KOPT-K1 (cell line): ENCODE data around the gene TRIM67.

Source experiments
- H3K27ac ChIP-seq: fragments of 200-600 bp; sonication (generic); 2 replicates; pipeline ENCODE4 v1.5.1; 2016; ENCODE audit warnings: antibody characterized with exemption, mild to moderate bottlenecking, low read depth, low read length; ENCODE audit not compliant: poor library complexity, severe bottlenecking
- H3K36me3 ChIP-seq: fragments of 200-600 bp; sonication (generic); 2 replicates; pipeline ENCODE4 v1.5.1; 2017; ENCODE audit warnings: antibody characterized with exemption, mild to moderate bottlenecking, low read length, moderate library complexity; ENCODE audit not compliant: insufficient read depth
- H3K9me3 ChIP-seq: fragments of 200-600 bp; sonication (generic); 2 replicates; pipeline ENCODE4 v1.5.1; 2017; ENCODE audit warnings: antibody characterized with exemption, low read length, mild to moderate bottlenecking; ENCODE audit not compliant: insufficient read depth, poor library complexity, severe bottlenecking

Gene TRIM67

DNA sequence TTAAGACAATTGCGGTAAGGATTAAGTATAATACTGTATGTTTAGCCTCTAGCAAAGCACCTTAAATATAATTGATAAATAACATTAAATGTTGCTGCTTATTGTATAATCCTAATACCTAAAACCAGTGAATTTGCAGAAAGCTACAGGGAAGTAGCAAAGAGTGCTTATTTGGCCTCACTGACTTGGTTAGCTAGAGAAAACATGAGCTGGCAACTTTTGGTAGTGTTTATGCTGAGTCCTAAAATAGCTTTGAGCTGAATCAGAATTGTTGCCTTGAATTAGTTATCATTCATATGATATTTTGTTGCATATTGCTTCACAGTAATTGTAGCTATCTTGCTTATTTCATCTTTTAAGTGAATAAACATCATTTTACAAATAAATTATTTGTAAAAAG lies 3.5 kb downstream of the TRIM67 start:
- no peak overlapping the region for H3K27ac ChIP-seq
- H3K9me3 ChIP-seq, result no peaks in the 10 kb centered on the region
- H3K36me3 ChIP-seq, result no peaks in the 10 kb centered on the region

DNA sequence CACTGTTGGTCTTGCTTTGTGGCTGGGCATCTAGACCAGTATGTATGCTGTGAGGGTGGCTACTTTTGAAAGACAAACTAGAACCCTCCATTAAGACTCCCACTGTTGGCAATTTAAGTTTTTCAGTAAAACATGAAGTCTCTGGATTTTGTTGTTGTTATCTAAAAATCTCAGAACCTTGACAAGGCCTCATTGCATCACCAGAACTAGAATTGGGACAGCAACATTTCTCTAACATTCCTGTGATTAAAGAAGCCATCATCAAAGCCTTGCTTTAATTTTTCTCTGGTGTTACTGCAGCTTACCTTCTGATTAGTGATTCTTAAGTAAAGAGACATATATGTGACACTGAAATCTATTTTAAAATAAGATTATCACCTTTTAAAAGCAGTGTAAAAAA lies 4.5 kb downstream of the TRIM67 start:
- no peak overlapping the region for H3K27ac ChIP-seq
- H3K36me3 ChIP-seq, result no peaks in the 10 kb centered on the region
- no peaks in the 10 kb centered on the region for H3K9me3 ChIP-seq

- Histone ChIP-seq H3K36me3 (no peaks in the 10 kb centered on the region), H3K27ac (no peak overlapping the region), H3K9me3 (no peaks in the 10 kb centered on the region)
Measured at GRCh38 chr1:231170875-231171274, 9.0 kb downstream of the TRIM67 start.

DNA sequence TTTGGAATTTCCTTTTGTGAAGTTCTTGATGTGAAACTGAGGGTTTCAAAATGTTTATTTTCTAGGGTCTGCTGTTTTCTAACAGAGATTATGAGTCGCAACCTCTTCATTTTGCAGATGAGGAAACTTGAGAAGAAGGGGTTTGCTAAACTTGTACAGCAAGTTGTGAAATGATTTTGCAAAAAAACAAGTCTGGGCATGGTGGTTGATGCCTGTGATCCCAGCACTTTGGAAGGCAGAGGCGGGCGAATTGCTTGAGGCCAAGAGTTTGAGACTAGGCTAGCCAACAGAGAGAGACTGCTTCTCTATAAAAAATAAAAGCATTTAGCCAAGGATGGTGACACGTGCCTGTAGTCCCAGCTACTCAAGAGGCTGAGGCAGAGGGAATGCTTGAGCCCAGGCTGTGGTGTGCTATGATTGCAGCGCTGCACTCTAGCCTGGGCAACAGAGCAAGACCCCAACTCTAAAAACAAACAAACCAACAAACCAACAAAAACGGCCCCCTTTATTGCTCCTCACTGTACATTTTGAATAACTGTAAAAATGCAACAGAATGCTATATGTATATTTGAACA lies 9.9 kb downstream of the TRIM67 start:
- Histone ChIP-seq H3K27ac (no peak overlapping the region), H3K36me3 (no peaks in the 10 kb centered on the region), H3K9me3 (no peaks in the 10 kb centered on the region)

DNA sequence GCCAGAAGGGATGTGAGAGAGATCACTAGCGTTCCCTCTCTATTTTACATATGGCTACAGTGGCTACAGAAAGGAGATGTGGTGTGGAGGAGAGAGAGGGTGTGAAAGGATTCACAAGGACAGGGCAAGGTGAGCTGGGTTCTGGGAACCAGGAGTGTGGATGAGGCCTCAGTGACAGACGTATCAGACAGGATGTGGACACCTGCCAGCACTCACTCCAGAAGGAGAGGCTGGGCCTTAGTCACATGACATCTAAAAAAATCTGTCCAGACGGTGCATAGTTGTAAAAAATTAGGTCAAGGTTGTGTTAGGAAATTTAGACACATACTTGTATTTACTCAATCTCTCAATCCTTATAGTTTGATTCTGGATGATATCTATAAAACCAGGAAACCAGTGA lies 10.6 kb downstream of the TRIM67 start:
- no peaks in the 10 kb centered on the region for H3K9me3 ChIP-seq
- H3K36me3 ChIP-seq, result no peaks in the 10 kb centered on the region
- H3K27ac ChIP-seq, result no peak overlapping the region

GRCh38 chr1:231176421-231176820 lies 14.6 kb downstream of the TRIM67 start:
- H3K36me3 ChIP-seq, result no peaks in the 10 kb centered on the region
- peaks cover 7% of the 10 kb centered on the region for H3K9me3 ChIP-seq
- H3K27ac ChIP-seq, result no peak overlapping the region

DNA sequence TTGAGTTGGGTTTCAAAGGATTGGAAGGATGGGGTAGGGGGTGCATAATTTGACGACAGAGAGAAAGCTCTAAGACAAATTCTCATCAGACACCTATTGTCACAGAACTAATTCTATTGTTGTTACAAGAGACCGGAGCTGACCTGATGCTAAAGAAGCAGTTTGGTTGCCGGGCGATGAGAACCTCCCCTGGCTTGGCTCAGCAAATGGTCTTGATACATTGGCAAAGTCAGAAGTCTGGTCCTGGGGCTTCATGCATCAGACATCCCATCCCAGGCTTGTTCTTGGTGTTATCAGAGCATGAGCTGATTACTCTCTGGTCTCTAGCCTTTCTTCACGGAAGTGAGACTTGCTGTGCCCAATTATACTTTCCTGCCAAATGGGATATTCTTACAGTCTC lies 15.4 kb downstream of the TRIM67 start:
- no peaks in the 10 kb centered on the region for H3K36me3 ChIP-seq
- no peak overlapping the region for H3K27ac ChIP-seq
- H3K9me3 ChIP-seq, result peaks cover 7% of the 10 kb centered on the region

DNA sequence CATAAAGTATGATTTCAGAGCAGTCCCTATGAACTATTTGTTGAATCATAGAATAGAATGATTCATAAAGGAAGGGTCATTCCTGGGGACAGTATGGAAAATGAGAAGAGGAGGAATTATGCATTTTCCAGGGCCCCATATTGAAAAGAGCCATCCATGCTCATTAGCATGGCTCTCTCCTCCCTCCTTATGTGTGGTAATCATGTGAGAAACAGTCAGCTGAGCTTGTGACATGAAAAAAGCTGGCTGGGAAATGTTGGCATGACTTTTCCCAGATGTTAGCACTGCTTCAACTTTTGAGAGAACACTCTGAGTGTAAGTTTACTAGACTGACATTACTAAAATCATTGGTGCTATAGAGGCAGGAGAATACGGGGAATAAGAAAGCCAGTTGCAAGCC lies 16.1 kb downstream of the TRIM67 start:
- H3K36me3 ChIP-seq, result no peaks in the 10 kb centered on the region
- no peak overlapping the region for H3K27ac ChIP-seq
- peaks cover 7% of the 10 kb centered on the region for H3K9me3 ChIP-seq

DNA sequence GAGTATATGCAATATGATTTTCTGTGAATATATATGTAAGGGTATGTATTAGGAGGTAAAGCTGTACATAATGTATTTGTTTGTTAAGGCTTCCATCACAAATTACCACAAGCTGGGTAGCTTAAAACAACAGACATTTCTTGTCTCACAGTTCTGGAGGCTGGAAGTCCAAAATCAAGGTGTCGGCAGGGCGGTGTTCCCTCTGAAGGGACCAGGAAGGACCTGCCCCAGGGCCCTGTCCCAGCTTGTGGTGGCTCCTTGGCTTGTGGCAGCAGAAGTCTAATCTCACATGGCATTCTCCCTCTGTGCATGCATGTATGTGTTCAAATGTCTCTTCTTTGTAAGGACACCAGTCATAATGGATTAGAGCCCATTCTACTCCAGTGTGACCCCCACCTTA lies 17.1 kb downstream of the TRIM67 start:
- no peak overlapping the region for H3K27ac ChIP-seq
- H3K36me3 ChIP-seq, result no peaks in the 10 kb centered on the region
- H3K9me3 ChIP-seq, result peaks cover 7% of the 10 kb centered on the region

- H3K36me3 ChIP-seq, result no peaks in the 10 kb centered on the region
- peaks cover 7% of the 10 kb centered on the region for H3K9me3 ChIP-seq
- H3K27ac ChIP-seq, result no peak overlapping the region
Measured at GRCh38 chr1:231180034-231180433, 18.2 kb downstream of the TRIM67 start.

DNA sequence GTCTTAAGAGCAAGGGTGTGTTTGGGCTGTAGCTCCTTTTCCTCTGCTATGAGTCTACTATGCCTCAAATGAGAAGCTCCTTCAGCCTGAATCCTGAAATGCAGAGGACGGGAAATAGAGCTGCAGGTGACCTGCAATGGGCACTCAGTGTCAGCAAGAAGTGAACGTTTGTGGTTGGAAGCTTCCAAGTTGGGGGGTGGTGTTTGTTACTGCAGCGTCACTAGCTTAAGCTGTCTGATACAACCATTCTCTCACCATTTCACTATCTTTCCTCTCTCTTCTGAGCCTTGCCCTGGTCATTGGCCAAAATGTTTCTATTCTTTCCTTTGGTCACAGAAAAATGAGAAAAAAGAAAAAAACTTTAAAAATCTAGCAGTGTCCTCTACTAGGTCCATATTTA lies 19.4 kb downstream of the TRIM67 start:
- no peaks in the 10 kb centered on the region for H3K36me3 ChIP-seq
- peaks cover 7% of the 10 kb centered on the region for H3K9me3 ChIP-seq
- no peak overlapping the region for H3K27ac ChIP-seq

GRCh38 chr1:231182317-231182716 lies 20.5 kb downstream of the TRIM67 start:
- no peak overlapping the region for H3K27ac ChIP-seq
- H3K9me3 ChIP-seq, result peaks cover 7% of the 10 kb centered on the region
- H3K36me3 ChIP-seq, result no peaks in the 10 kb centered on the region

DNA sequence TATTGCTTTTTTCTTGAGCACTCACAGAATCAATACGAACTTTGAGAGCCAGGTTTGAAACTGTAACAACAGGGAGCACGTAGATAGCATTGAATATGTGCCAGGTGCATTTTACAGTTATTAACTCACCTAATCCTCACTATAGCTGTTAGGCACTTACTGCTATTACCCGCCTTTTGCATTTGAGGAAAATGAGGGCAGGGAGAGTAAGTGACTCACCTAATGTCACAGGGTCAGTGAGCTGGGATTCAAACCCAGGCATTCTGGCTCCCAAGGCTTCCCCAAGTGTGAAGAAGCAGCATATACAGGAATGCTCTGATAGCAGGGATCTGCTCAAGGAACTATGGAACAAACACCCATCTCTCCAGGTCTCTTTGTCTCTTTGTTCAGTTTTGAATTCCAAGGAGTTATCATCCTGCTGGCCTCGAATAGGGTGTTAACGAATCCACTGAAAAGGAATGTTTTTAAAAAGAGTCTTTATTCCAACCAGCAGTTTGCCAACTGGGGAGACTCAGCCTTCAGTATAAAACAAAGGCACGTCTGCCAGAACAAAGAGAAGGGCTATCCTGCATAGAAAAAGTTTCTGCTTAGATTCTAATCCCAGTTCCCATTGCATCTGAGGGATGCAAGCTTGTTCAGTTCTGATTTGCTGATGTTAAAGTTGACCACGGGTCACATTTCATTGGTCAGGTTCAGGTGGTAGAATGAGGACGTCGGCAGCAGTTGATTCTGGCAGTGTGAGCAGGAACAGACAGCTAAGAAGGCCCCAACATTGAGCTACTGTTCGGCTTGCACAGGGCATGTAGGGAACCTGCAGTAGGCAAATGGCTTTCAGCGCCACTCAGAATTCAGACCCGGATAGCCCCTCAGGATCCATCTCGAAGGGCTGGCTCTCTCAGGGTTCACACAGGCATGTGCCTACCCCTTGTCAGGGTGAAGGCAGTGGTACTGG lies 22.1 kb downstream of the TRIM67 start:
- peaks cover 4% of the 10 kb centered on the region for H3K9me3 ChIP-seq
- H3K27ac ChIP-seq, result no peak overlapping the region
- no peaks in the 10 kb centered on the region for H3K36me3 ChIP-seq

DNA sequence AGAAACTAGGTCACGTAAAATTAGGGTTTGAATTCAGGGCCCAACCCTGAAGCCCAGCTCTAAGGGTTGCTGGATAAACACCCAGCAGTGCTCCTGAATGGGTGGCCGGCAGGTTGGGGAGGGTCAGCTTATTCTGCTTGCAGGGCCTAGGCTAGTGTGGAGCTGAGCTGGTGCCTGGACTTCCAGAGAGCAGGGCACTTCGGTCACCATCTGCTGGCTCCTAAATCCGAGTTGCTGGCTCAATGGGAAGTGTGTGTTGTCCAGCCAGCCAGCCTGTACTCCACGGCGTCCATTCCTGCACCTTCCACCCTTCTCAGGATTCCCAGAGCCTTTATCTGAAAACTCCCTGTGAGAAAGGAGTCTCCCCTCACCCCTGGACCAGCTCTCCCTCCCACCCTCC lies 23.0 kb downstream of the TRIM67 start:
- H3K36me3 ChIP-seq, result no peaks in the 10 kb centered on the region
- H3K27ac ChIP-seq, result no peak overlapping the region
- H3K9me3 ChIP-seq, result peaks cover 8% of the 10 kb centered on the region

DNA sequence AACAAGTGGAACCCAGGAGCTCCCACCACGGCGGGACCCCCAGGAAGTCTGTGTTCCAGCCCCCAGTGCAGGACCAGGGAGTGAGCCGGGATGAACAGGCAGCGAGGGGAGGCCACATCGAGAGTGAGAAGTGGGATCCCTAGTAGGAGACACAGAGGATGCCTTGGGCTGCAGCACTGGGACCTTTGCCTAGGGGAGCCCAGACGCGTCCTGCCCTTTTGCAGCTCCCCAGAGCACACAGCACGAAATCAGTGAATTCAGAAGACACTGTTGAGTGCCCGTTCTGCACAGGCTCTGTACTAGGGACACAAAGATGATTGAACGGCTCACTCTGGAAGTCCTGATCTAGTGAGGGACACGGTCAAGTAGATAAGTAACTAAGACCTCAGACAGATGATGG lies 23.5 kb downstream of the TRIM67 start:
- H3K9me3 ChIP-seq, result peaks cover 11% of the 10 kb centered on the region
- no peak overlapping the region for H3K27ac ChIP-seq
- H3K36me3 ChIP-seq, result no peaks in the 10 kb centered on the region
